Measurements from ENCODE around the gene ONECUT3.

GRCh38 chr19:1814391-1814790 is 61.1 kb downstream of the ONECUT3 start:
- TF ChIP-seq POLR2A (IDR thresholded peaks at IDR 0.05; ENCODE audit: low read depth, low read length) (no peak; the same call in 1 of the 2 replicates), POLR2AphosphoS5 (IDR thresholded peaks at IDR 0.05; ENCODE audit: low read depth, low read length) (no peak)

Measured in GM12892 (cell line).